ENCODE measurements around the gene LRP4. TPM values are rescaled to one million over a fixed set of nuclear protein-coding genes. Genes with fewer than 3 reads are reported as not detected.
"Not testable (repeated sequence)": the region's sequence is repeated elsewhere in the genome, so short reads cannot be mapped to it uniquely, and the experiment has no call there.

LRP4 gene
- 7.6 and 9.6 TPM in 2 replicates for total RNA-seq
- polyA plus RNA-seq (2012) = 15.0 TPM

- peak; percentile 43 for DNase-seq (ENCODE audit: low read depth)
These were observed at the start of gene LRP4 for GRCh38 chr11:46918083-46918787. LRP4 (minus strand) TSS chr11:46918550; CDS start chr11:46918379, 171 bp downstream.

GRCh38 chr11:46967962-46968361 lies 49.6 kb upstream of the LRP4 start:
- no peak for DNase-seq (ENCODE audit: low read depth)

- no peak for DNase-seq (ENCODE audit: low read depth)
These were observed 48.4 kb upstream of the LRP4 start for GRCh38 chr11:46966773-46967172.

- DNase-seq (ENCODE audit: low read depth) = no peak
These were observed 45.5 kb upstream of the LRP4 start for GRCh38 chr11:46963844-46964243.

- not testable (repeated sequence) for DNase-seq (ENCODE audit: low read depth)
These were observed 43.5 kb upstream of the LRP4 start for GRCh38 chr11:46961886-46962285.

- no peak for DNase-seq (ENCODE audit: low read depth)
These were observed 42.7 kb upstream of the LRP4 start for GRCh38 chr11:46961041-46961440.

- no peak for DNase-seq (ENCODE audit: low read depth)
These were observed 40.4 kb upstream of the LRP4 start for GRCh38 chr11:46958777-46959176.

GRCh38 chr11:46953093-46953492 lies 34.7 kb upstream of the LRP4 start:
- no peak for DNase-seq (ENCODE audit: low read depth)

GRCh38 chr11:46952553-46952952 lies 34.2 kb upstream of the LRP4 start:
- DNase-seq (ENCODE audit: low read depth) = no peak

- DNase-seq (ENCODE audit: low read depth) = no peak
These were observed 33.5 kb upstream of the LRP4 start for GRCh38 chr11:46951864-46952263.

GRCh38 chr11:46949297-46949696 lies 30.9 kb upstream of the LRP4 start:
- DNase-seq (ENCODE audit: low read depth) = no peak

GRCh38 chr11:46948378-46949131 lies 30.2 kb upstream of the LRP4 start:
- peak; percentile 40 for DNase-seq (ENCODE audit: low read depth)

- DNase-seq (ENCODE audit: low read depth) = no peak
These were observed 29.2 kb upstream of the LRP4 start for GRCh38 chr11:46947399-46948077.

GRCh38 chr11:46944356-46945075 lies 26.2 kb upstream of the LRP4 start:
- DNase-seq (ENCODE audit: low read depth) = no peak

- no peak for DNase-seq (ENCODE audit: low read depth)
These were observed 23.8 kb upstream of the LRP4 start for GRCh38 chr11:46942172-46942571.

GRCh38 chr11:46936138-46937110 lies 18.1 kb upstream of the LRP4 start, which contains the start of gene CSTPP1:
CSTPP1 (plus strand) TSS chr11:46936761; CDS start chr11:46936806, 45 bp downstream.
- peak; percentile 96 for DNase-seq (ENCODE audit: low read depth)

GRCh38 chr11:46930089-46930488 lies 11.7 kb upstream of the LRP4 start:
- no peak for DNase-seq (ENCODE audit: low read depth)

- not testable (repeated sequence) for DNase-seq (ENCODE audit: low read depth)
These were observed 10.4 kb upstream of the LRP4 start for GRCh38 chr11:46928701-46929100.

GRCh38 chr11:46927928-46928327 lies 9.6 kb upstream of the LRP4 start:
- not testable (repeated sequence) for DNase-seq (ENCODE audit: low read depth)

GRCh38 chr11:46920755-46921154 lies 2.4 kb upstream of the LRP4 start:
- DNase-seq (ENCODE audit: low read depth) = peak; percentile 90

Measured in myocyte (in vitro differentiated cells).